Heart left ventricle (tissue), 13 donors: ENCODE data around the gene LAMA3.

ENCODE experiments used
- POLR2A ChIP-seq, 2 donors: fragments of 450-650 bp; IDR thresholded peaks; one replicate each; pipeline ENCODE4 v1.6.1; 2017; ENCODE audit warnings: antibody characterized with exemption in 2 of 2, mild to moderate bottlenecking in 2 of 2, moderate library complexity in 2 of 2
- TF ChIP-seq, protein P1 (sequence below), 12 donors: fragments of 200-600 bp; sonication (generic) in 4 of 12; IDR thresholded peaks; one replicate each; pipeline versions ENCODE4 v1.5.0 to v1.8.0; 2018 to 2022; ENCODE audit warnings: antibody characterized with exemption in 12 of 12, mild to moderate bottlenecking in 5 of 12
- donor health status: ischemic (EF 13 %, LVEDD 7.1; RV severe dilation, severe dysfunction).
- donor health status: DM: no; HTN: yes; CAD: no.
- donor health status: DM: no; HTN: no; CAD: no.
- donor health status: ischemic (EF 25% LVEDD 6.9; RV normal size, moderate dysfunction).
- donor health status: ischemic (EF 25% LVEDD 5.7; RV mildly dilated, moderate dysfunction).
- donor health status: ischemic (EF 35%, LVEDD 5.7; RV mildly dilated, moderate dysfunction).
- donor health status: nonischemic (EF 11% LVEDD 7.7; RV severe dilation, severe dysfunction).
- donor health status: DM: yes; HTN: yes; CAD: no.
- donor health status: PGD.
- donor health status: ischemic (EF 29% LVEDD 5.4; RV normal size, mild dysfunction).
- donor health status: nonischemic (EF 23%, LVEDD 6.1; RV moderate dilation, normal function).

DNA sequence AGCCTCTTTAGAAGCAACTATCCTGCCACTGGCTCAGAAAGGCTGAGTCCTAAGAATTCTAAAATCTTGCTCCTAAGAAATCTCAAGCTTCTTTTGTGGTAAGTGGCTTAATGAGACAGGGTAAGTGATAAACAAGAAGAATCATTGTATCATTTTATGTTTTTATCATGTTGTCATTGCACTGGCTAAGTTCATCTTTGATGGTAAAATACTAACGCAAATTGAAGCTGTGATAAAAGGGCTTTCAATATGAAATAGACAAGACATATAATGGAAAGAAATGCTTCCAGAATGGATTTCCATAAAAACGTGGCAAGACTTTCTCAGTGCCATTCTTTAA is 303.7 kb downstream of the LAMA3 start:
- TF ChIP-seq, protein P1, sequence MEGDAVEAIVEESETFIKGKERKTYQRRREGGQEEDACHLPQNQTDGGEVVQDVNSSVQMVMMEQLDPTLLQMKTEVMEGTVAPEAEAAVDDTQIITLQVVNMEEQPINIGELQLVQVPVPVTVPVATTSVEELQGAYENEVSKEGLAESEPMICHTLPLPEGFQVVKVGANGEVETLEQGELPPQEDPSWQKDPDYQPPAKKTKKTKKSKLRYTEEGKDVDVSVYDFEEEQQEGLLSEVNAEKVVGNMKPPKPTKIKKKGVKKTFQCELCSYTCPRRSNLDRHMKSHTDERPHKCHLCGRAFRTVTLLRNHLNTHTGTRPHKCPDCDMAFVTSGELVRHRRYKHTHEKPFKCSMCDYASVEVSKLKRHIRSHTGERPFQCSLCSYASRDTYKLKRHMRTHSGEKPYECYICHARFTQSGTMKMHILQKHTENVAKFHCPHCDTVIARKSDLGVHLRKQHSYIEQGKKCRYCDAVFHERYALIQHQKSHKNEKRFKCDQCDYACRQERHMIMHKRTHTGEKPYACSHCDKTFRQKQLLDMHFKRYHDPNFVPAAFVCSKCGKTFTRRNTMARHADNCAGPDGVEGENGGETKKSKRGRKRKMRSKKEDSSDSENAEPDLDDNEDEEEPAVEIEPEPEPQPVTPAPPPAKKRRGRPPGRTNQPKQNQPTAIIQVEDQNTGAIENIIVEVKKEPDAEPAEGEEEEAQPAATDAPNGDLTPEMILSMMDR (IDR thresholded peaks at IDR 0.05), result no peak
- no peak for TF ChIP-seq POLR2A (IDR thresholded peaks at IDR 0.05)
